HCT116 (cell line): ENCODE data around the gene CSNK1D. TPM values are rescaled to one million over a fixed set of nuclear protein-coding genes. Genes with fewer than 3 reads are reported as not detected.

Experiments
- ATAC-seq: fragments of 200-7000 bp; cut with Tn5 transposase; 2 replicates; pipeline ENCODE4 v1.9.1; 2020; ENCODE audit warnings: mild to moderate bottlenecking, moderate library complexity
- BruUV-seq: library from RNA; stranded (reverse); fragments of 400-500 nt; replicated peaks from 2 replicates; lab custom pipeline; 2021; lab: Mats Ljungman, UMichigan
- CTCF ChIA-PET: fragments of 300-600 bp; sonication (Branson Sonifier 250); formaldehyde crosslinking; loops from one replicate; lab custom pipeline; 2021; ENCODE audit warnings: antibody characterized with exemption; lab: Charles Lee
- POLR2A ChIA-PET: fragments of 300-600, 350-600 bp; sonication (Branson Sonifier 250); formaldehyde crosslinking; loops from one replicate; lab custom pipeline; 2021; ENCODE audit warnings: antibody characterized with exemption; lab: Charles Lee
- RAD21 ChIA-PET, 2 experiments: fragments of 300-600 bp; sonication (Branson Sonifier 250); formaldehyde crosslinking; loops; one replicate each; lab custom pipeline; 2023; ENCODE audit warnings: low total read pairs in 2 of 2; ENCODE audit not compliant: uncharacterized antibody in 2 of 2, unreplicated experiment in 2 of 2, low non-redundant PET in 1 of 2; lab: Charles Lee
- DNase-seq: peaks from one replicate; pipeline ENCODE4 v3.0.0-alpha.2; 2010; ENCODE audit warnings: low read depth, low spot score
- H2AFZ ChIP-seq: fragments of 200-600 bp; shearing (Covaris generic), sonication (generic); 2 replicates; pipeline ENCODE4 v1.6.1; 2017; ENCODE audit warnings: low read depth, mixed run types, mixed read lengths, antibody characterized with exemption, low read length; ENCODE audit not compliant: poor library complexity, severe bottlenecking
- H3K27ac ChIP-seq: 2 replicates; pipeline ENCODE4 v1.5.1; 2012; ENCODE audit warnings: low read depth, low read length
- H3K27me3 ChIP-seq: fragments of 200-600 bp; sonication (generic); 2 replicates; pipeline ENCODE4 v1.6.1; 2016; ENCODE audit warnings: mixed run types, low read length, mixed read lengths; ENCODE audit not compliant: insufficient read depth
- H3K36me3 ChIP-seq, 2 experiments: fragments of 200-500 bp in 1 of 2; fragments of 200-600 bp in 1 of 2; sonication (Bioruptor generic) in 1 of 2; sonication (generic) in 1 of 2; 2 replicates each; pipeline versions ENCODE4 v1.5.1 to v1.6.1; 2014 to 2016; ENCODE audit warnings: low read length in 2 of 2, inconsistent platforms in 1 of 2, mixed read lengths in 1 of 2, mixed run types in 1 of 2; ENCODE audit not compliant: insufficient read depth in 2 of 2, control insufficient read depth in 1 of 2
- H3K4me1 ChIP-seq, 2 experiments: fragments of 200-600 bp in 1 of 2; sonication (generic) in 1 of 2; 2 replicates each; pipeline versions ENCODE4 v1.5.1 to v1.6.1; 2012 to 2017; ENCODE audit warnings: low read length in 2 of 2, inconsistent platforms in 1 of 2, mild to moderate bottlenecking in 1 of 2, mixed read lengths in 1 of 2, mixed run types in 1 of 2, moderate library complexity in 1 of 2; ENCODE audit not compliant: insufficient read depth in 2 of 2, control insufficient read depth in 1 of 2
- H3K4me2 ChIP-seq: fragments of 200-600 bp; sonication (generic); 2 replicates; pipeline ENCODE4 v1.6.1; 2017; ENCODE audit warnings: mixed run types, low read length, mixed read lengths
- H3K4me3 ChIP-seq, 2 experiments: fragments of 200-600 bp in 1 of 2; sonication (generic) in 1 of 2; replicated peaks in 1 of 2; 2 replicates each; pipeline ENCODE4 v1.5.1; 2011 to 2016; ENCODE audit warnings: low read length in 2 of 2, control low read depth in 1 of 2, low read depth in 1 of 2, mild to moderate bottlenecking in 1 of 2, mixed read lengths in 1 of 2, mixed run types in 1 of 2
- H3K79me2 ChIP-seq: fragments of 200-600 bp; sonication (generic); 2 replicates; pipeline ENCODE4 v1.6.1; 2017; ENCODE audit warnings: mild to moderate bottlenecking, mixed run types, low read length, moderate library complexity, mixed read lengths; ENCODE audit not compliant: insufficient read depth
- H3K9ac ChIP-seq: fragments of 200-600 bp; sonication (generic); 2 replicates; pipeline ENCODE4 v1.6.1; 2016; ENCODE audit warnings: low read length, mixed read lengths
- H3K9me2 ChIP-seq: fragments of 200-600 bp; sonication (generic), shearing (Covaris generic); 2 replicates; pipeline ENCODE4 v1.6.1; 2017; ENCODE audit warnings: mixed run types, mild to moderate bottlenecking, moderate library complexity; ENCODE audit not compliant: insufficient read depth
- H3K9me3 ChIP-seq, 2 experiments: fragments of 200-500 bp in 1 of 2; fragments of 200-600 bp in 1 of 2; sonication (Bioruptor generic) in 1 of 2; sonication (generic) in 1 of 2; 2 replicates each; pipeline ENCODE4 v1.6.1; 2014 to 2017; ENCODE audit warnings: low read length in 2 of 2, mixed read lengths in 2 of 2, inconsistent platforms in 1 of 2, low read depth in 1 of 2, mild to moderate bottlenecking in 1 of 2, mixed run types in 1 of 2, moderate library complexity in 1 of 2; ENCODE audit not compliant: control insufficient read depth in 1 of 2, insufficient read depth in 1 of 2
- H4K20me1 ChIP-seq: fragments of 200-600 bp; sonication (generic), shearing (Covaris generic); 2 replicates; pipeline ENCODE4 v1.6.1; 2017; ENCODE audit warnings: mixed run types, mild to moderate bottlenecking, moderate library complexity; ENCODE audit not compliant: insufficient read depth
- CBX3 ChIP-seq: IDR thresholded peaks from 2 replicates; pipeline ENCODE4 v1.6.1; 2012; ENCODE audit warnings: low read depth
- CEBPB ChIP-seq: IDR thresholded peaks from 2 replicates; pipeline ENCODE4 v1.6.1; 2012; ENCODE audit warnings: low read depth
- CTCF ChIP-seq, 3 experiments: fragments of 200-600 bp in 1 of 3; sonication (generic) in 1 of 3; IDR thresholded peaks in 2 of 3; conservative IDR thresholded peaks in 1 of 3; 2 replicates each; pipeline ENCODE4 v1.5.1; 2012 to 2017; ENCODE audit warnings: low read depth in 2 of 3, low read length in 2 of 3, antibody characterized with exemption in 1 of 3, borderline replicate concordance in 1 of 3, control low read depth in 1 of 3, mild to moderate bottlenecking in 1 of 3, mixed read lengths in 1 of 3, mixed run types in 1 of 3, moderate library complexity in 1 of 3; ENCODE audit not compliant: insufficient read depth in 1 of 3
- EGR1 ChIP-seq: IDR thresholded peaks from 2 replicates; pipeline ENCODE4 v1.6.1; 2012; ENCODE audit warnings: low read depth
- ELF1 ChIP-seq: IDR thresholded peaks from 2 replicates; pipeline ENCODE4 v1.6.1; 2012; ENCODE audit warnings: low read depth, borderline replicate concordance
- EZH2 ChIP-seq: fragments of 200-600 bp; sonication (generic); IDR thresholded peaks from 2 replicates; pipeline ENCODE4 v1.6.1; 2017; ENCODE audit warnings: antibody characterized with exemption, mixed run types
- FOSL1 ChIP-seq: IDR thresholded peaks from 2 replicates; pipeline ENCODE4 v1.6.1; 2012; ENCODE audit warnings: low read depth
- JUND ChIP-seq: IDR thresholded peaks from 2 replicates; pipeline ENCODE4 v1.6.1; 2012
- POLR2A ChIP-seq: IDR thresholded peaks from 2 replicates; pipeline ENCODE4 v1.7.0; 2011; ENCODE audit warnings: borderline replicate concordance; ENCODE audit not compliant: insufficient read depth, insufficient read length; ENCODE audit errors: extremely low read depth
- POLR2AphosphoS5 ChIP-seq: IDR thresholded peaks from 2 replicates; pipeline ENCODE4 v1.6.1; 2011; ENCODE audit warnings: mild to moderate bottlenecking, low read depth, low read length, moderate library complexity
- RAD21 ChIP-seq: IDR thresholded peaks from 2 replicates; pipeline ENCODE4 v1.6.1; 2012; ENCODE audit warnings: low read depth, mild to moderate bottlenecking
- REST ChIP-seq: IDR thresholded peaks from 2 replicates; pipeline ENCODE4 v1.6.1; 2012; ENCODE audit warnings: low read depth
- SIN3A ChIP-seq: IDR thresholded peaks from 2 replicates; pipeline ENCODE4 v1.6.1; 2012; ENCODE audit warnings: low read depth
- SP1 ChIP-seq: IDR thresholded peaks from 2 replicates; pipeline ENCODE4 v1.6.1; 2012; ENCODE audit warnings: low read depth
- SRF ChIP-seq: IDR thresholded peaks from 2 replicates; pipeline ENCODE4 v1.6.1; 2012; ENCODE audit warnings: low read depth
- TCF7L2 ChIP-seq: IDR thresholded peaks from 2 replicates; pipeline ENCODE4 v1.7.0; 2011; ENCODE audit warnings: borderline replicate concordance, inconsistent platforms; ENCODE audit not compliant: insufficient read depth, insufficient read length; ENCODE audit errors: extremely low read depth
- YY1 ChIP-seq: IDR thresholded peaks from 2 replicates; pipeline ENCODE4 v1.6.1; 2011; ENCODE audit warnings: low read length, low read depth, moderate library complexity, mild to moderate bottlenecking; ENCODE audit not compliant: insufficient replicate concordance; ENCODE audit errors: extremely low read depth
- ZFX ChIP-seq: fragments of 450-650 bp; IDR thresholded peaks from 2 replicates; pipeline ENCODE4 v1.6.1; 2017
- ZNF274 ChIP-seq: fragments of 200-500 bp; sonication (Bioruptor generic); IDR thresholded peaks from 2 replicates; pipeline ENCODE4 v1.6.1; 2014; ENCODE audit warnings: mild to moderate bottlenecking, low read depth, low read length, inconsistent platforms
- intact Hi-C: fragments of 100-400 bp; cut with micrococcal nuclease; formaldehyde crosslinking; loops from 2 replicates; pipeline ENCODE4 v1.10.0; 2022
- total RNA-seq: library from RNA; stranded (reverse); gene quantifications from one replicate; pipeline ENCODE4 v1.2.1, GENCODE V29; 2021; ENCODE audit not compliant: unreplicated experiment
- TF ChIP-seq, protein P1 (sequence below): IDR thresholded peaks from 2 replicates; pipeline ENCODE4 v1.6.1; 2011; ENCODE audit warnings: mild to moderate bottlenecking, low read length, moderate library complexity; ENCODE audit not compliant: insufficient replicate concordance; ENCODE audit errors: extremely low read depth

Gene CSNK1D
- total RNA-seq, 1 experiment from 2014 or later: 176 TPM

- Histone ChIP-seq H4K20me1 (no peaks in the 10 kb centered on the region), H3K9me2 (no peaks in the 10 kb centered on the region), H3K9me3 (peaks cover 0 to 21% of the 10 kb centered on the region in 2 experiments; a peak in 1 of 4 replicates), H2AFZ (no peak overlapping the region), H3K4me3 (no peak overlapping the region), H3K9ac (no peak overlapping the region), H3K4me2 (no peak overlapping the region), H3K4me1 (peaks cover 0 to 5% of the 10 kb centered on the region in 2 experiments; a peak in 1 of 4 replicates), H3K27ac (no peak overlapping the region), H3K79me2 (no peaks in the 10 kb centered on the region), H3K36me3 (no peaks in the 10 kb centered on the region), H3K27me3 (no peaks in the 10 kb centered on the region)
- ChIA-PET POLR2A (interaction anchor here (0.6 kb wide), 1 partner anchor 20 kb away, joined by 3 read pairs; no protein-coding TSS in a partner anchor), RAD21 (no interaction called here), CTCF (no interaction called here)
- intact Hi-C loops: no loop called here
- TF ChIP-seq TCF7L2 (no peak), ZFX (no peak), SIN3A (no peak), ZNF274 (no peak), FOSL1 (no peak), RAD21 (no peak), EZH2 (no peak), REST (no peak), POLR2AphosphoS5 (no peak), ELF1 (no peak), YY1 (no peak), CEBPB (no peak), CBX3 (no peak), POLR2A (no peak), JUND (no peak), EGR1 (no peak), CTCF (IDR thresholded peaks at IDR 0.05 in 2 of 3, conservative IDR thresholded peaks at IDR 0.05 in 1 of 3; ENCODE audit: borderline replicate concordance in 1 of 3, insufficient read depth in 1 of 3, low read depth in 2 of 3, low read length in 2 of 3) (no peak), SRF (no peak), SP1 (no peak)
- TF ChIP-seq, protein P1, sequence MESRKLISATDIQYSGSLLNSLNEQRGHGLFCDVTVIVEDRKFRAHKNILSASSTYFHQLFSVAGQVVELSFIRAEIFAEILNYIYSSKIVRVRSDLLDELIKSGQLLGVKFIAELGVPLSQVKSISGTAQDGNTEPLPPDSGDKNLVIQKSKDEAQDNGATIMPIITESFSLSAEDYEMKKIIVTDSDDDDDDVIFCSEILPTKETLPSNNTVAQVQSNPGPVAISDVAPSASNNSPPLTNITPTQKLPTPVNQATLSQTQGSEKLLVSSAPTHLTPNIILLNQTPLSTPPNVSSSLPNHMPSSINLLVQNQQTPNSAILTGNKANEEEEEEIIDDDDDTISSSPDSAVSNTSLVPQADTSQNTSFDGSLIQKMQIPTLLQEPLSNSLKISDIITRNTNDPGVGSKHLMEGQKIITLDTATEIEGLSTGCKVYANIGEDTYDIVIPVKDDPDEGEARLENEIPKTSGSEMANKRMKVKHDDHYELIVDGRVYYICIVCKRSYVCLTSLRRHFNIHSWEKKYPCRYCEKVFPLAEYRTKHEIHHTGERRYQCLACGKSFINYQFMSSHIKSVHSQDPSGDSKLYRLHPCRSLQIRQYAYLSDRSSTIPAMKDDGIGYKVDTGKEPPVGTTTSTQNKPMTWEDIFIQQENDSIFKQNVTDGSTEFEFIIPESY: no peak
- no TSS peak for BruUV-seq
- ATAC-seq (no peak), DNase-seq (no peak)
These were observed 43.3 kb upstream of the CSNK1D start for GRCh38 chr17:82316651-82317393.
